Endothelial cell of umbilical vein (primary cell): ENCODE measurements around the gene INHBE. TPM values are rescaled to one million over a fixed set of nuclear protein-coding genes. Genes with fewer than 3 reads are reported as not detected.

Experiments used
- BruUV-seq: library from RNA; stranded (reverse); fragments of 400-500 nt; replicated peaks from 2 replicates; lab custom pipeline; 2021; lab: Mats Ljungman, UMichigan
- CTCF ChIA-PET: fragments of 300-600, 350-600 bp; sonication (Branson Sonifier 250); formaldehyde crosslinking; loops from one replicate; lab custom pipeline; 2021; ENCODE audit warnings: antibody characterized with exemption, inconsistent platforms; lab: Charles Lee
- POLR2A ChIA-PET: fragments of 300-600, 350-600 bp; sonication (Branson Sonifier 250); formaldehyde crosslinking; loops from one replicate; lab custom pipeline; 2021; ENCODE audit warnings: antibody characterized with exemption, inconsistent platforms; lab: Charles Lee
- DNase-seq: peaks from one replicate; pipeline ENCODE4 v3.0.0-alpha.2; 2011; ENCODE audit warnings: low read depth, low spot score
- FAIRE-seq: peaks from 2 replicates; lab custom pipeline; 2011; peaks lifted over from hg19 to GRCh38; lab: Jason Lieb, UNC
- H2AFZ ChIP-seq: 2 replicates; pipeline ENCODE4 v1.6.0; 2012; ENCODE audit warnings: low read depth, low read length, control low read depth, inconsistent platforms
- H3K27ac ChIP-seq: 2 replicates; pipeline ENCODE4 v1.5.1; 2011; ENCODE audit warnings: low read depth, mild to moderate bottlenecking, control low read depth, low read length, moderate library complexity; ENCODE audit not compliant: insufficient read depth
- H3K27me3 ChIP-seq, 2 experiments: 2 replicates each; pipeline versions ENCODE4 v1.6.0 to v1.6.1; 2011; ENCODE audit warnings: low read length in 2 of 2, mixed read lengths in 1 of 2; ENCODE audit not compliant: control insufficient read depth in 2 of 2, insufficient read depth in 2 of 2
- H3K36me3 ChIP-seq, 2 experiments: 2 replicates in 1 of 2; 3 replicates in 1 of 2; pipeline ENCODE4 v1.5.1; 2011; ENCODE audit warnings: low read length in 2 of 2, mild to moderate bottlenecking in 1 of 2, moderate library complexity in 1 of 2; ENCODE audit not compliant: control insufficient read depth in 2 of 2, insufficient read depth in 2 of 2; ENCODE audit errors: extremely low read depth in 1 of 2
- H3K4me1 ChIP-seq: 3 replicates; pipeline ENCODE4 v1.5.1; 2011; ENCODE audit warnings: mild to moderate bottlenecking, low read length; ENCODE audit not compliant: control insufficient read depth, insufficient read depth; ENCODE audit errors: extremely low read depth
- H3K4me2 ChIP-seq: 2 replicates; pipeline ENCODE4 v1.6.1; 2011; ENCODE audit warnings: low read length, control low read depth, mixed read lengths; ENCODE audit not compliant: insufficient read depth
- H3K4me3 ChIP-seq, 3 experiments: fragments of 200-600 bp in 1 of 3; sonication (generic), shearing (Covaris generic) in 1 of 3; replicated peaks in 1 of 3; 2 replicates each; pipeline ENCODE4 v1.5.1; 2011 to 2016; ENCODE audit warnings: control low read depth in 3 of 3, low read length in 3 of 3, mild to moderate bottlenecking in 2 of 3, inconsistent platforms in 1 of 3, low read depth in 1 of 3, moderate library complexity in 1 of 3; ENCODE audit not compliant: insufficient read depth in 1 of 3
- H3K79me2 ChIP-seq: 2 replicates; pipeline ENCODE4 v1.6.0; 2012; ENCODE audit warnings: low read length, inconsistent platforms; ENCODE audit not compliant: control insufficient read depth, insufficient read depth
- H3K9ac ChIP-seq: replicated peaks from 2 replicates; pipeline ENCODE3; 2011; ENCODE audit warnings: low read length, control low read depth; ENCODE audit not compliant: insufficient read depth; ENCODE audit errors: extremely low read depth
- H3K9me1 ChIP-seq: replicated peaks from 3 replicates; pipeline ENCODE4 v1.6.0; 2011; ENCODE audit warnings: mild to moderate bottlenecking, low read length; ENCODE audit not compliant: control insufficient read depth, insufficient read depth; ENCODE audit errors: extremely low read depth
- H3K9me3 ChIP-seq: replicated peaks from 2 replicates; pipeline ENCODE4 v1.5.1; 2012; ENCODE audit warnings: low read length, inconsistent platforms; ENCODE audit not compliant: control insufficient read depth, insufficient read depth
- H4K20me1 ChIP-seq: replicated peaks from 2 replicates; pipeline ENCODE3; 2011; ENCODE audit warnings: mild to moderate bottlenecking, low read length; ENCODE audit not compliant: control insufficient read depth, insufficient read depth; ENCODE audit errors: extremely low read depth
- EZH2 ChIP-seq: IDR thresholded peaks from 2 replicates; pipeline ENCODE4 v1.6.1; 2012; ENCODE audit warnings: borderline replicate concordance, low read depth, mild to moderate bottlenecking, moderate library complexity, low read length, inconsistent platforms; ENCODE audit not compliant: severe bottlenecking
- FOS ChIP-seq: IDR thresholded peaks from 2 replicates; pipeline ENCODE4 v1.6.1; 2011; ENCODE audit warnings: mild to moderate bottlenecking, low read length, moderate library complexity, borderline replicate concordance; ENCODE audit not compliant: insufficient read depth
- GATA2 ChIP-seq: IDR thresholded peaks from 2 replicates; pipeline ENCODE4 v1.7.0; 2011; ENCODE audit warnings: low read depth, mild to moderate bottlenecking, moderate library complexity, mixed read lengths, low read length; ENCODE audit not compliant: insufficient read length, insufficient read depth
- JUN ChIP-seq: IDR thresholded peaks from 2 replicates; pipeline ENCODE4 v1.6.1; 2011; ENCODE audit warnings: borderline replicate concordance, low read depth; ENCODE audit not compliant: insufficient read length, insufficient read depth
- MYC ChIP-seq: IDR thresholded peaks from one replicate; pipeline ENCODE4 v1.6.1; 2011; ENCODE audit warnings: mild to moderate bottlenecking, low read depth, low read length
- POLR2A ChIP-seq: IDR thresholded peaks from 2 replicates; pipeline ENCODE4 v1.6.1; 2012; ENCODE audit warnings: low read depth, mild to moderate bottlenecking, control low read depth, low read length
- POLR2AphosphoS5 ChIP-seq: IDR thresholded peaks from 2 replicates; pipeline ENCODE4 v1.6.1; 2012; ENCODE audit warnings: low read depth, mild to moderate bottlenecking, control low read depth, low read length, moderate library complexity; ENCODE audit not compliant: insufficient read depth
- dilution Hi-C: fragments of 300-500 bp; cut with MboI; formaldehyde crosslinking; loops from one replicate; pipeline ENCODE4 v1.15.0; 2019; ENCODE audit warnings: low sequenced_read_pairs; ENCODE audit not compliant: extremely low pct_ligation_motif_present
- intact Hi-C: fragments of 100-400 bp; cut with micrococcal nuclease; formaldehyde crosslinking; loops from one replicate; pipeline ENCODE4 v1.10.0; 2022
- polyA plus RNA-seq, 4 experiments: library from polyadenylated mRNA; depleted of rRNA in 3 of 4; stranded (reverse) in 3 of 4; unstranded in 1 of 4; fragments of >200 nt; gene quantifications; 2 replicates each; pipeline versions ENCODE4 v1.2.1 to v1.2.3, GENCODE V29; 2011 to 2012; ENCODE audit warnings: missing spikeins in 1 of 4
- total RNA-seq: library from RNA; stranded (reverse); gene quantifications from 2 replicates; pipeline ENCODE4 v1.2.3, GENCODE V29; 2021
- TF ChIP-seq, protein P1 (sequence below), 2 donors: IDR thresholded peaks; 1 replicate in 1 of 2; 2 replicates in 1 of 2; pipeline ENCODE4 v1.5.1; 2011; ENCODE audit warnings: low read length in 2 of 2, mild to moderate bottlenecking in 2 of 2, moderate library complexity in 2 of 2, control low read depth in 1 of 2, inconsistent platforms in 1 of 2, low read depth in 1 of 2; ENCODE audit not compliant: insufficient read depth in 1 of 2; ENCODE audit errors: extremely low read depth in 1 of 2
- TF ChIP-seq, protein P2 (sequence below): IDR thresholded peaks from 2 replicates; pipeline ENCODE4 v1.6.1; 2011; ENCODE audit not compliant: insufficient read depth, insufficient read length

The INHBE gene
- total and polyA plus RNA-seq, 2 donors (not counting 3 experiments of a cell fraction or from before 2014, with no cell fraction given): not detected

DNA sequence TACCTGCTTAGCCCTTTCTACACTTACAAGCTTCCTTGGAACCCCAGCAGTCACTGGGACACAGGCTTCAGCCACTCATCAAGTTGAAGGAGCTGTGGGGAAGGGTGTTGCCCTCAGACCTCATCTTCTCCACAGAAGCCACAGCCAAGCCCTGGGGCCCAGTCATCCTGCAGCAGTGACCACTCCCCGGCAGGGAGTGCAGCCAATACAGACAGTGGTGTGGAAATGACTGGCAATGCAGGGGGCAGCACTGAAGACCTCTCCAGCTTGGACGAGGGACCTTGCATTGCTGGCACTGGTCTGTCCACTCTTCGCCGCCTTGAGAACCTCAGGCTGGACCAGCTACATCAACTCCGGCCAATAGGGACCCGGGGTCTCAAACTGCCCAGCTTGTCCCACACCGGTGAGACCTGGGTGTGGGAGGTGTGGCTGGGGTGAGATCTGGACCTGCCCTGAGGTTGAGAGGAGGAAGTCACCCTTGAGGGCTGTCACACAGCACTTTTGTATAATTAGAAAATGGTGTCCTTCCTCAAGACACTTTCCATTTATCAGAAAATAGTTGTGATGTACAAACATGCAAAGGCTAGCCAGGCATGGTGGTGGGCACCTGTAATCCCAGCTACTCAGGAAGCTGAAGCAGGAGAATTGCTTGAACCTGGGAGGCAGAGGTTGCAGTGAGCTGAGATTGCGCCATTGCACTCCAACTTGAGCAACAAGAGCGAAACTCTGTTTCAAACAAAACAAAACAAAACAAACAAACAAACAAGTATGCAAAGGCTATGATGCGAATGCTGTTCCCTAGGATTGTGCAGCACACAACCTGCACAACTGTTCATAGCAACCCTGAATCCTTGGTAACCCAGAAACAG, 14.4 kb downstream of the INHBE start:
- no peaks in the 10 kb centered on the region for H3K9me1 ChIP-seq
- no peaks in the 10 kb centered on the region for H3K79me2 ChIP-seq
- POLR2A ChIA-PET: no interaction called here
- CTCF ChIA-PET: interaction anchor here (1.3 to 4.0 kb wide), 2 partner anchors 10 to 13 kb away, joined by 5 to 17 read pairs; partner anchors contain the start of gene GLI1
- peaks cover 33 to 39% of the 10 kb centered on the region in 2 experiments for H3K27me3 ChIP-seq
- no peak for DNase-seq
- no peak for FAIRE-seq
- H3K4me2 ChIP-seq: no peak overlapping the region
- H3K4me3 ChIP-seq: no peak overlapping the region
- H4K20me1 ChIP-seq: no peaks in the 10 kb centered on the region
- H3K27ac ChIP-seq: no peak overlapping the region
- dilution Hi-C loops: no loop called here
- no peaks in the 10 kb centered on the region for H3K9me3 ChIP-seq
- H2AFZ ChIP-seq: no peak overlapping the region
- H3K4me1 ChIP-seq: no peaks in the 10 kb centered on the region
- intact Hi-C loops: no loop called here
- H3K36me3 ChIP-seq: no peaks in the 10 kb centered on the region
- no TSS peak for BruUV-seq
- TF ChIP-seq JUN (no peak), POLR2A (no peak), POLR2AphosphoS5 (no peak), FOS (no peak), EZH2 (no peak), MYC (no peak), GATA2 (no peak)
- TF ChIP-seq, protein P1, sequence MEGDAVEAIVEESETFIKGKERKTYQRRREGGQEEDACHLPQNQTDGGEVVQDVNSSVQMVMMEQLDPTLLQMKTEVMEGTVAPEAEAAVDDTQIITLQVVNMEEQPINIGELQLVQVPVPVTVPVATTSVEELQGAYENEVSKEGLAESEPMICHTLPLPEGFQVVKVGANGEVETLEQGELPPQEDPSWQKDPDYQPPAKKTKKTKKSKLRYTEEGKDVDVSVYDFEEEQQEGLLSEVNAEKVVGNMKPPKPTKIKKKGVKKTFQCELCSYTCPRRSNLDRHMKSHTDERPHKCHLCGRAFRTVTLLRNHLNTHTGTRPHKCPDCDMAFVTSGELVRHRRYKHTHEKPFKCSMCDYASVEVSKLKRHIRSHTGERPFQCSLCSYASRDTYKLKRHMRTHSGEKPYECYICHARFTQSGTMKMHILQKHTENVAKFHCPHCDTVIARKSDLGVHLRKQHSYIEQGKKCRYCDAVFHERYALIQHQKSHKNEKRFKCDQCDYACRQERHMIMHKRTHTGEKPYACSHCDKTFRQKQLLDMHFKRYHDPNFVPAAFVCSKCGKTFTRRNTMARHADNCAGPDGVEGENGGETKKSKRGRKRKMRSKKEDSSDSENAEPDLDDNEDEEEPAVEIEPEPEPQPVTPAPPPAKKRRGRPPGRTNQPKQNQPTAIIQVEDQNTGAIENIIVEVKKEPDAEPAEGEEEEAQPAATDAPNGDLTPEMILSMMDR (IDR thresholded peaks at IDR 0.05; ENCODE audit: extremely low read depth in 1 of 2, insufficient read depth in 1 of 2, low read depth in 1 of 2, low read length in 2 of 2): no peak
- TF ChIP-seq, protein P2, sequence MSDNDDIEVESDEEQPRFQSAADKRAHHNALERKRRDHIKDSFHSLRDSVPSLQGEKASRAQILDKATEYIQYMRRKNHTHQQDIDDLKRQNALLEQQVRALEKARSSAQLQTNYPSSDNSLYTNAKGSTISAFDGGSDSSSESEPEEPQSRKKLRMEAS: no peak
- no peak overlapping the region for H3K9ac ChIP-seq
